SK-N-SH (cell line): ENCODE measurements around the gene PKP1. TPM values are rescaled to one million over a fixed set of nuclear protein-coding genes. Genes with fewer than 3 reads are reported as not detected.

ENCODE experiments used
- CTCF ChIA-PET: fragments of 300-600, 350-600 bp; formaldehyde crosslinking; extraction: SDS; loops from one replicate; lab custom pipeline; 2021; lab: Yijun Ruan, JAX
- POLR2A ChIA-PET: fragments of 350-600 bp; sonication (Branson Sonifier 250); formaldehyde crosslinking; extraction: SDS; loops from one replicate; lab custom pipeline; 2020; ENCODE audit warnings: antibody characterized with exemption, inconsistent platforms; lab: Yijun Ruan, JAX
- DNase-seq: peaks from one replicate; pipeline ENCODE4 v3.0.0; 2012
- H2AFZ ChIP-seq: fragments of 200-600 bp; sonication (generic); 2 replicates; pipeline ENCODE4 v1.8.1; 2016; ENCODE audit warnings: antibody characterized with exemption, mild to moderate bottlenecking, low read depth
- H3F3A ChIP-seq: fragments of 200-600 bp; sonication (generic); replicated peaks from 2 replicates; pipeline ENCODE3; 2016; ENCODE audit warnings: antibody characterized with exemption, mild to moderate bottlenecking; ENCODE audit not compliant: insufficient read depth
- H3K27ac ChIP-seq, 2 experiments: fragments of 200-500 bp in 1 of 2; fragments of 200-600 bp in 1 of 2; sonication (Bioruptor generic) in 1 of 2; sonication (generic), shearing (Covaris generic) in 1 of 2; 2 replicates each; pipeline versions ENCODE4 v1.5.1 to v1.6.1; 2014 to 2016; ENCODE audit warnings: low read depth in 2 of 2, inconsistent platforms in 1 of 2, low read length in 1 of 2, mild to moderate bottlenecking in 1 of 2, mixed read lengths in 1 of 2
- H3K27me3 ChIP-seq: fragments of 200-600 bp; sonication (generic), shearing (Covaris generic); 2 replicates; pipeline ENCODE4 v1.6.1; 2016; ENCODE audit warnings: mixed run types; ENCODE audit not compliant: insufficient read depth
- H3K36me3 ChIP-seq, 2 experiments: fragments of 200-500 bp in 1 of 2; fragments of 200-600 bp in 1 of 2; sonication (Bioruptor generic) in 1 of 2; sonication (generic) in 1 of 2; replicated peaks in 1 of 2; 2 replicates each; pipeline versions ENCODE3 to v1.5.1; 2014 to 2016; ENCODE audit warnings: low read length in 1 of 2, mild to moderate bottlenecking in 1 of 2; ENCODE audit not compliant: insufficient read depth in 2 of 2, control insufficient read depth in 1 of 2
- H3K4me1 ChIP-seq, 2 experiments: fragments of 200-500 bp in 1 of 2; fragments of 200-600 bp in 1 of 2; sonication (Bioruptor generic) in 1 of 2; sonication (generic), shearing (Covaris generic) in 1 of 2; 2 replicates each; pipeline versions ENCODE4 v1.5.1 to v1.6.1; 2014 to 2016; ENCODE audit warnings: low read depth in 1 of 2, low read length in 1 of 2, mixed run types in 1 of 2; ENCODE audit not compliant: insufficient read depth in 2 of 2, control insufficient read depth in 1 of 2
- H3K4me2 ChIP-seq: fragments of 200-600 bp; sonication (generic), shearing (Covaris generic); 2 replicates; pipeline ENCODE4 v1.6.1; 2017; ENCODE audit warnings: mixed run types
- H3K4me3 ChIP-seq, 2 experiments: fragments of 200-500 bp in 1 of 2; fragments of 200-600 bp in 1 of 2; sonication (Bioruptor generic) in 1 of 2; sonication (generic), shearing (Covaris generic) in 1 of 2; 2 replicates each; pipeline versions ENCODE4 v1.5.1 to v1.8.1; 2014 to 2016; ENCODE audit warnings: low read depth in 2 of 2, inconsistent platforms in 1 of 2, low read length in 1 of 2, mild to moderate bottlenecking in 1 of 2, mixed read lengths in 1 of 2, moderate library complexity in 1 of 2
- H3K79me2 ChIP-seq: fragments of 200-600 bp; sonication (generic); 2 replicates; pipeline ENCODE4 v1.8.1; 2017; ENCODE audit warnings: mild to moderate bottlenecking; ENCODE audit not compliant: insufficient read depth
- H3K9ac ChIP-seq: fragments of 200-600 bp; sonication (generic); 2 replicates; pipeline ENCODE4 v1.6.1; 2017; ENCODE audit warnings: mixed run types
- H3K9me2 ChIP-seq: fragments of 200-600 bp; sonication (generic); 2 replicates; pipeline ENCODE4 v1.6.1; 2017; ENCODE audit warnings: mixed run types
- H3K9me3 ChIP-seq: fragments of 200-600 bp; sonication (generic); 2 replicates; pipeline ENCODE4 v1.6.1; 2017; ENCODE audit warnings: mixed run types, mild to moderate bottlenecking, moderate library complexity
- H4K20me1 ChIP-seq: fragments of 200-600 bp; sonication (generic); 2 replicates; pipeline ENCODE4 v1.6.1; 2017; ENCODE audit warnings: mild to moderate bottlenecking, mixed run types; ENCODE audit not compliant: insufficient read depth
- CHD2 ChIP-seq: fragments of 150-350 bp; IDR thresholded peaks from 2 replicates; pipeline ENCODE4 v1.6.1; 2018; ENCODE audit warnings: low read length; ENCODE audit not compliant: partially characterized antibody
- FOXJ3 ChIP-seq: sonication (generic); formaldehyde crosslinking; IDR thresholded peaks from 2 replicates; pipeline ENCODE4 v1.5.1; 2020; ENCODE audit warnings: mild to moderate bottlenecking, missing genetic modification reagents
- FOXM1 ChIP-seq: IDR thresholded peaks from 2 replicates; pipeline ENCODE4 v1.4.0; 2012; ENCODE audit warnings: low read depth, mild to moderate bottlenecking
- JUND ChIP-seq: IDR thresholded peaks from 2 replicates; pipeline ENCODE4 v1.4.0; 2012
- MAX ChIP-seq: IDR thresholded peaks from 2 replicates; pipeline ENCODE4 v1.4.0; 2012; ENCODE audit warnings: low read depth
- MEF2A ChIP-seq: IDR thresholded peaks from 2 replicates; pipeline ENCODE4 v1.4.0; 2012; ENCODE audit warnings: low read depth, borderline replicate concordance
- MXI1 ChIP-seq: IDR thresholded peaks from 2 replicates; pipeline ENCODE4 v1.6.1; 2012; ENCODE audit warnings: mild to moderate bottlenecking, low read depth, low read length, improper control_type of control experiment
- NFIC ChIP-seq: IDR thresholded peaks from 2 replicates; pipeline ENCODE4 v1.4.0; 2012; ENCODE audit warnings: borderline replicate concordance
- POLR2AphosphoS5 ChIP-seq: IDR thresholded peaks from 2 replicates; pipeline ENCODE4 v1.6.1; 2012; ENCODE audit warnings: low read depth, low read length
- RAD21 ChIP-seq: IDR thresholded peaks from 2 replicates; pipeline ENCODE4 v1.6.1; 2012; ENCODE audit warnings: mild to moderate bottlenecking, low read length
- RXRA ChIP-seq: IDR thresholded peaks from 2 replicates; pipeline ENCODE4 v1.4.0; 2012; ENCODE audit warnings: low read depth, mild to moderate bottlenecking, borderline replicate concordance
- USF2 ChIP-seq: fragments of 150-350 bp; IDR thresholded peaks from 2 replicates; pipeline ENCODE4 v1.6.1; 2017; ENCODE audit warnings: antibody characterized with exemption, low read length, low read depth, borderline replicate concordance
- ZBTB33 ChIP-seq: IDR thresholded peaks from 2 replicates; pipeline ENCODE4 v1.4.0; 2012; ENCODE audit warnings: low read depth, borderline replicate concordance
- WGBS: methylation state at CpG from one replicate; pipeline ENCODE4 v1.1.6; 2017; ENCODE audit warnings: low lambda C conversion rate; 5-methylcytosine and 5-hydroxymethylcytosine counted together
- polyA plus RNA-seq, 3 experiments: library from polyadenylated mRNA; depleted of rRNA; stranded (reverse); fragments of >200 nt; gene quantifications; 2 replicates each; pipeline ENCODE4 v1.2.3, GENCODE V29; 2012

PKP1 gene
- polyA plus RNA-seq, 1 of the 3 experiments (the other 2 are of a cell fraction), result not detected

- no peak for DNase-seq
- no peak for TF ChIP-seq JUND
- no peak for TF ChIP-seq ZBTB33
- no peak for TF ChIP-seq MEF2A
- no peak for TF ChIP-seq CHD2
- TF ChIP-seq FOXJ3 (CRISPR knock-in tag), result no peak
- no peak for TF ChIP-seq FOXM1
- TF ChIP-seq MXI1, result no peak
- no peak for TF ChIP-seq RAD21
- Histone ChIP-seq H3F3A (no peaks in the 10 kb centered on the region), H3K79me2 (no peaks in the 10 kb centered on the region), H3K9me3 (no peaks in the 10 kb centered on the region), H3K4me1 (peaks cover 0 to 9% of the 10 kb centered on the region in 2 experiments; a peak in 2 of 4 replicates), H3K27me3 (no peaks in the 10 kb centered on the region), H3K4me2 (no peak overlapping the region), H3K9me2 (no peaks in the 10 kb centered on the region), H2AFZ (no peak overlapping the region), H3K4me3 (no peak overlapping the region), H3K36me3 (no peaks in the 10 kb centered on the region), H4K20me1 (no peaks in the 10 kb centered on the region), H3K27ac (no peak overlapping the region), H3K9ac (no peak overlapping the region)
- CTCF ChIA-PET, result interaction anchor here (1.2 to 2.9 kb wide), 5 partner anchors 11 to 178 kb away, joined by 3 to 21 read pairs (median 3); no protein-coding TSS in a partner anchor
- POLR2A ChIA-PET, result no interaction called here
- WGBS, result 58% methylated on average over 11 of the region's 11 CpGs
Observed at GRCh38 chr1:201334325-201335173, 51.2 kb downstream of the PKP1 start.

GRCh38 chr1:201335174-201335870, 52.0 kb downstream of the PKP1 start:
- H2AFZ ChIP-seq, result no peak overlapping the region
- ChIA-PET POLR2A (no interaction called here), CTCF (interaction anchor here (1.3 to 2.9 kb wide), 4 partner anchors 11 to 81 kb away, joined by 3 to 21 read pairs (median 6); no protein-coding TSS in a partner anchor)
- H3K27me3 ChIP-seq, result no peaks in the 10 kb centered on the region
- no peaks in the 10 kb centered on the region for H3K9me3 ChIP-seq
- H3K9ac ChIP-seq, result no peak overlapping the region
- WGBS, result 63% methylated on average over 9 of the region's 10 CpGs
- no peaks in the 10 kb centered on the region for H3K79me2 ChIP-seq
- H3F3A ChIP-seq, result no peaks in the 10 kb centered on the region
- no peak for DNase-seq
- peaks cover 0 to 9% of the 10 kb centered on the region in 2 experiments; a peak in 3 of 4 replicates for H3K4me1 ChIP-seq
- no peaks in the 10 kb centered on the region for H4K20me1 ChIP-seq
- H3K4me3 ChIP-seq, result no peak overlapping the region
- no peaks in the 10 kb centered on the region for H3K9me2 ChIP-seq
- no peak for TF ChIP-seq USF2
- TF ChIP-seq MAX, result no peak
- TF ChIP-seq MEF2A, result no peak
- no peak for TF ChIP-seq POLR2AphosphoS5
- TF ChIP-seq RXRA, result no peak
- TF ChIP-seq NFIC, result no peak
- no peak for TF ChIP-seq CHD2
- no peak for TF ChIP-seq FOXJ3 (CRISPR knock-in tag)
- H3K27ac ChIP-seq, result no peak overlapping the region
- H3K4me2 ChIP-seq, result no peak overlapping the region
- no peaks in the 10 kb centered on the region for H3K36me3 ChIP-seq
